HG03354 (cell line): Measurements from ENCODE around the gene KCNIP3.

Experiments
- ATAC-seq: cut with Tn5 transposase; IDR thresholded peaks from one replicate; pipeline ENCODE4 v1.9.1; 2021; ENCODE audit warnings: mild to moderate bottlenecking; ENCODE audit not compliant: unreplicated experiment, poor library complexity, severe bottlenecking

KCNIP3 gene

GRCh38 chr2:95292623-95293260 lies 4.4 kb upstream of the KCNIP3 start:
- no peak for ATAC-seq

DNA sequence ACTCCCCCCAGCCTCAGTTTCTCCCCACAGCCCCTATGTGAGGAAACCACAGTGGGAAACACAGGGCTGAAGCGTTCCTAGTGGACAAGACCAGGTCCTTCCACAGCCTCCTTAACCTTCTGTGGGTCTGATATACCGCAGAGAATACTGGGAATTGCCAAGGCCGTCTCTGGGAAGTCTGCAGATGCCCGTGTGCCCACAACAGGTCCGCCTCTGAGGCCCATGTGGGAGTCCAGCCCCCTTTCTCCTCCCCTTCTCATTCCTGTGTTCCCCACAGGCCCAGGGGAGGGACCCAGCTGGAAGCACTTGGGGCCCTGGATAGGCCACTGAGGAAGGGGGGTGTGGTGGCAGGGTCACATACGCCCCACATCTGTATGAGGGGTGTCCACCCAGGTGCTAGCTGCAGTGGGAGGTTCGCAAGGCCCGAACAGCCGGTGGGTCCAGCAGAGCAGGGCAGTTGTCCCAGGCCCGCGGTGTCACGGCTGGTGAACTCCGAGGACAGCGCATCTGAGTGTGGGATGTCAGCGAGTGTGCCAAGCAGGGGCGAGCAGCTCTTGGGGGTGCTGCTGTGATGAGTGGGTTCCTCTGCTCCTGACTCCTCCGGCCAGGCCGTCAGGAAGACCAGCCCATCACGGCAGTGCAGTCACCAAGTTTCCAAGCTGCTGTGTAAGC lies 2.4 kb upstream of the KCNIP3 start:
- ATAC-seq: no peak

DNA sequence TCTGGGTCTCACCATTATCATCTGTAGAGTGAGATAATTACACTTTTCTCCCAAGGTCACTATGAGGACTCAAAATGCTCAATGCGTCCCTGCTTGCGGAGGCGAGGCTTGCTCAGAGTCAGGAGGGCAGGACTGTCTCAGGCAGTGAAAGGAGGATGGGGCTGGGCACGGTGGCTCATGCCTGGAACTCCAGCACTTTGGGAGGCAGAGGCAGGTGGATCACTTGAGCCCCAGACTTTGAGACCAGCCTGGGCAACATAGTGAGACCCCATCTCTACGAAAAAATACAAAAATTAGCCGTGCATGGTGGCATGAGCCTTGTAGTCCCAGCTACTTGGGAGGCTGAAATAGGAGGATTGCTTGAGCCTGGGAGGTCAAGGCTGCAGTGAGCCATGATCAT lies 1.8 kb upstream of the KCNIP3 start:
- no peak for ATAC-seq

- no peak for ATAC-seq
Measured at GRCh38 chr2:95296011-95296410, 1.1 kb upstream of the KCNIP3 start.

DNA sequence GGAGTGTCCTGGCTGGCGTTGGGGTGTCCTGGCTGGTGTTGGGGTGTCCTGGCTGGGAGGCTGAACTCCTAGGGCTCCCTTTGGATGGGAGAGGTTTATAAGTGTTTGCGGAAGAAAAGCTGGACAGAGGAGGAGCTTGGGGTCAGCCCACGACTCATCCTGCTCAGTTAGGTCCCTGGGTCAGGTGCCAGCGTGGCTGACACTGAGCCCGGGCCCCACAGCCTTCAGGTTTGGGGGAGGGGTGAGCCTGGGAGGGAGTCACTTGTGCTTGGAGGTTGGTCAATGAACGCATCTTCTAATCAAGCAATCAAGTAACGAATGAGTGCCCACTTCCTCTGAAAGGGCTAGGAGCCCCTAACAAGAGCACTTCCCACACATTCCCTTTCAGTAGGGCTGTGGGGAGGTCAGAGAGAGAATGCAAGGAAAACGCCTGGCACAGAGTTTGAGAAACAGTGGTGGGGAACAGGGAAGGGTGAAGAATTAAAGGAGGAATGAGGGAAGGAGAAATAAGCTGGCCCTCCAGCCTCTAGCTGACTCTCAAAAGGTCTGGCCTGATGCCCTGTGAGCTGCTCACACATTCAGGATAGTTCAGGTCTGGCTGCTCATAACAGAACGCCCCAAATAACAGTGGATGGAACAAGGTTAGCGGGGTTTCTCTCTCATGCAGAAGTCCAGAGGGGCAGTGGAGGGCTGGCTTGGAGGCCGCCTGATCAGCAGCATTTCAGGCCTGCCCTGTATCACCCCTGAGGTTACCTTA lies 670 bp downstream of the KCNIP3 start:
- no peak for ATAC-seq

- no peak for ATAC-seq
Measured at GRCh38 chr2:95298486-95299111, 1.5 kb downstream of the KCNIP3 start.

- no peak for ATAC-seq
Measured at GRCh38 chr2:95299961-95300360, 2.8 kb downstream of the KCNIP3 start.

DNA sequence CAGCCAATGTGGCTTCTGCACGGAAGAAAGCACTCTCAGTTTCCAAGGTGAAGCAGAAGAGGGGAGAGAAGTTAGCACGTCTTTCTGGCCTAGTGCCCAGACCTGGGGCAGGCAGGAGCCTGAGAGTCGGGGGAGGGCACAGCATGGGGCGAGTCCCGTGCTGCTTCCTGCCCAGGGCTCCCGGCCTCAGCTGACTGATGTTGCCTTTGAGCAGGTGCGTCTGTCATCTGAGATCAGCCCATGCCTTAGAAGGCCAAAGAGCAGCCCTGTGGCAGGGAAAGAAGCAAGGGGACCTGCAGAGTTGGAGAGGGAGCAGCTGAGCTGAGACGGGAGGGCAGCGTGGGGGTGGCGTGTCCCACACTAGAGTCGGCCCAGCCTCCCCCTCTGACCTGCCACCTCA lies 3.3 kb downstream of the KCNIP3 start:
- no peak for ATAC-seq

- no peak for ATAC-seq
Measured at GRCh38 chr2:95301186-95301585, 4.0 kb downstream of the KCNIP3 start.

DNA sequence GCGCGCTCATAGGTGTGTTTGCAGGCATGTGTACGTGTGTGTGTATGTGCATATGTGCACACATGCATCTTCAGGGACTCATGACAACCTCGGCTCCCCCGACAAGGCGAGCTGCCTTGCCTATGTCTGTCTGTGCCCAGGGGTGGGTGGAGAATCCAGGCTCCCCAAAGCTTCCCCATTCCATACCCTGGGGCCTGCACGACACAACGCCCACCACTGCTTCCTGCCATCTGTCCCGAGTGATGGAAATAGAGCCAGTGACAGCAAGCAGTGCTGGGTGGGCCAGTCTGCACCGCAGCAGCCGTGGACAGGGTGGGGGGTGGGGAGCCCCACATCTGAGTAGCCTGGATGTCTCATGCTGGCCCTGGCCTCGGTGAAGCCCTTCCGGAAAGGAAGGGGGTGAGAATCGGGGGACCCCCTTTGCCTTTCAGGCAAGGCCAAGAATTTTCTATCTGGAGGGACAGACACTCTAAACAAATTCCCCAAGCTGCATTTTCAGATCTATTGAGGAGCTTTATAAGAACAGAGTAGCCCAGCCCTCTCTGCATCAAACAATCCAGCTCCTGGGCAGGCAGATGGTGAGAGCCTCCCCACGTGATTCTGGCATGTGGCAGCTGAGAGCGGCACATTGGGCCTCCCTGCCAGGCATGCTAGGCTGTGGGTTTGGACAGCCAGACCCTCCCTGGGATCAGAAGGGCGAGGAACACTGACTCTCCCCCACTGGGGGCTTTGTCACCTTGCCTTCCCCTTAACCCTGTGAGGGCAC lies 4.9 kb downstream of the KCNIP3 start:
- no peak for ATAC-seq

- no peak for ATAC-seq
Measured at GRCh38 chr2:95303191-95303919, 6.2 kb downstream of the KCNIP3 start.

DNA sequence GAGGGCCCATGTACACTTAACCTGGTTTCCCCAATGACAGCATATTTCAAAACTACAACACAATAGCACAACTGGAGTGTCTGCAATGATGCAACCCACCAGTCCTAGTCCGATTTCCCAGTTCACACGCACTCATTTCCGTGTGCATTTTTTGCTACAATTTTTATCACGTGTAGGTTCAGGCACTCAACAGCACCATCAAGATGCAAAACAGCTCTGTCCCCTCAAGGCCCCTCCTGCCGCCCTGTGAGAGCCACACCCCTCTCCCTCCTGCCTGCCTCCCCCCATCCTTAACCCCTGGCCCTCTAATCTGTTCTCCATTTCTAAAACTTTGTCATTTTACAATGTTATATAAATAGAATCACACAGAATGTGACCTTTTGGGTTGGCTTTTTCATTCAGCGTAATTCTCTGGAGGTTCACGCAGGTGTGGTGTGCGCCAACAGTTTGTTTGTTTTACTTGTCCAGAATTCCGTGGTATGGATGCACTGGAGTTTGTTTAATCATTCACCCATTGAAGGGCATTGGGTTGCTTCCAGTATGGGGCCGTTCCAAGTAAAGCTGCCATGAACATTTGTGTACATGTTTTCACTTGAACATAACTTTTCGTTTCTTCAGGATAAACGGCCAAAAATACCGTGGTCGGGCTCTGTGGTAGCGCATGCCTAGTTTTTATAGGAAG lies 8.4 kb downstream of the KCNIP3 start:
- ATAC-seq: no peak

DNA sequence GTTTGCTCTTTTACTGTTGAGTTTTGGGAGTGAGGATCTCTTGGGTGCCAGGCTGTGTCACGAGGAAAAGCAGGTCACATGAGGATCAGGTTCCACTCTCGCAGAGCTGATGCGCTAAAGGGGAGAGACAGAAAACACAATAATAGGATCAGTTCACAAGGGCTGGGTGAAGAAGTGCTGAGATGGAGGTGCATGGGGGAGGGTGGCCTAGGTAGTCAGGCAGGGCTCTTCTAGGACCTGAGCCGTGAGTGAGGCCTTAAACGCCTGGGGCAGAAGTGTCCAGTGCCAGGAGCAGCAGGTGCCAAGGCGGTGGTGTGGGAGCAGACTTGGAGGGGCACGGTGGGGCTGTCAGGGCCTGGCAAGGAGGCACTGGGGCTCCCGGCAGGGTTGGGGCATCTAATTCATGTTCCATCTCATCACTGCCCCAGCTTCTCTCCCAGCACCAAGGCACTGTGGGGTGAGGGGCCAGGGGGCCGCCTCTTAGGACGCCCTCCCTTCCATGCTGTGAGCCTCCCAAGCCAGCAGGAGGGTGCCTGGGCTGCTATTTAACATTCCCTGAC lies 9.3 kb downstream of the KCNIP3 start:
- ATAC-seq: no peak

GRCh38 chr2:95307036-95307435 lies 9.9 kb downstream of the KCNIP3 start:
- no peak for ATAC-seq

DNA sequence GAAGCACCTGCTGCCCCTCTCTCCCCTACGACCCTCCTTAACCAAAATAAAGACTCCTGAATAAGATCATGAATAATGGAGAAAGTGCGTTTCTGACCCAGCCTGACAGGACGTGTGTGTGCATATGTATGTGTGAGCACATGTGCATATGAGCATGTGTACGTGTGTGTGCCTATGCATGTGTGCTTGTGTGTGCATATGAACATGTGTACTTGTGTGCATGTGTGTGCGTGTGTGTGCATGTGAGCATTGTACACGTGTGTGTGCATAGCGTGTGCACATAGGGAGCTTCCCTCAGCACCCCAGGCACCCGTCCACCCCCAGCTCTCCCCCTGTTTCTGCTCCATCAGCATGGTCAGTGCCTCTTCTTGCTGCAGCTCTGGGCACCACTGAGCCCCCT lies 10.7 kb downstream of the KCNIP3 start:
- no peak for ATAC-seq

- no peak for ATAC-seq
Measured at GRCh38 chr2:95308426-95308990, 11.4 kb downstream of the KCNIP3 start.

DNA sequence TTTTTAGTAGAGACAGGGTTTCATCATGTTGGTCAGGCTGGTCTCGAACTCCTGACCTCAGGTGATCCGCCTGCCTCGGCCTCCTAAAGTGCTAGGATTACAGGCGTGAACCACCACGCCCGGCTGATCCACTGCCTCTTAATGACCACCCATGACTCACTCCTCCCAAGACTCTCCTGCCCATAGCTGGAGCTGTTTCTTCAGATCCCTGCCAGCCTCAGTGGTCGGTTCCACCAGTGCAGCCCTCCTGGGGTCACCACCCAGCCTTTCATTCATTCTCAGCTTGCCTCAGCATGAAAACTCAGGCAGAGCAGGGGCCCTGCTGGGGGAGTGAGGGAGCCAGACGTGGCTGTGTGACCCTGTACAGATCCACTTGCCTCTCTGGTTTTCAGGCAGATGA lies 12.5 kb downstream of the KCNIP3 start:
- ATAC-seq: no peak

- ATAC-seq: no peak
Measured at GRCh38 chr2:95310216-95310615, 13.1 kb downstream of the KCNIP3 start.
